ENCODE results near the gene AHCYL1. TPM values are rescaled to one million over a fixed set of nuclear protein-coding genes. Genes with fewer than 3 reads are reported as not detected.

AHCYL1 gene
- total RNA-seq, 4 donors from 2014 or later = 90.3 to 200 (median 118) TPM

DNA sequence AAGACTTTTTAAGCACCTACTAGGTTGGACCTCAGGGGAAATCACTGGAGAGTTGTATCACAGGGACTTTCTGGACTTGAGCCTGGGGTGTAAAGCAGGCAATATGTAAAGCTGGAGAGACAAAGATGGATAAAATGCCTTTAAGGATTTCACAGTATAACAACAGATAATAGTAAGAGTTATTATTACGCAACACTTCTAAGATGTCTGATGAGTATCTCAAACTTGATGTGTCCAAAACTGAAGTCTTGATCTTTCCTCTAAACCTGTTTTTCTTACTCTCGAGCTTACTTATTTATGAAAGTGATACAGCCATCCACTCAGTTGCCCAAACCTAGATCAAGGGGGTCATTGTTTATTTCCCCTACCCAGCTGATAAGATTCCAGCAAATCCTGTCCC, 47.8 kb downstream of the AHCYL1 start:
- TF ChIP-seq, protein P1, sequence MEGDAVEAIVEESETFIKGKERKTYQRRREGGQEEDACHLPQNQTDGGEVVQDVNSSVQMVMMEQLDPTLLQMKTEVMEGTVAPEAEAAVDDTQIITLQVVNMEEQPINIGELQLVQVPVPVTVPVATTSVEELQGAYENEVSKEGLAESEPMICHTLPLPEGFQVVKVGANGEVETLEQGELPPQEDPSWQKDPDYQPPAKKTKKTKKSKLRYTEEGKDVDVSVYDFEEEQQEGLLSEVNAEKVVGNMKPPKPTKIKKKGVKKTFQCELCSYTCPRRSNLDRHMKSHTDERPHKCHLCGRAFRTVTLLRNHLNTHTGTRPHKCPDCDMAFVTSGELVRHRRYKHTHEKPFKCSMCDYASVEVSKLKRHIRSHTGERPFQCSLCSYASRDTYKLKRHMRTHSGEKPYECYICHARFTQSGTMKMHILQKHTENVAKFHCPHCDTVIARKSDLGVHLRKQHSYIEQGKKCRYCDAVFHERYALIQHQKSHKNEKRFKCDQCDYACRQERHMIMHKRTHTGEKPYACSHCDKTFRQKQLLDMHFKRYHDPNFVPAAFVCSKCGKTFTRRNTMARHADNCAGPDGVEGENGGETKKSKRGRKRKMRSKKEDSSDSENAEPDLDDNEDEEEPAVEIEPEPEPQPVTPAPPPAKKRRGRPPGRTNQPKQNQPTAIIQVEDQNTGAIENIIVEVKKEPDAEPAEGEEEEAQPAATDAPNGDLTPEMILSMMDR (IDR thresholded peaks at IDR 0.05) = no peak
- no peak for TF ChIP-seq POLR2A (IDR thresholded peaks at IDR 0.05)
- Histone ChIP-seq H3K27me3 (no peaks in the 10 kb centered on the region), H3K9me3 (no peaks in the 10 kb centered on the region), H3K4me3 (replicated peaks in 1 of 3) (no peak overlapping the region), H3K4me1 (peaks cover 13% of the 10 kb centered on the region in 2 donors), H3K36me3 (no peaks in the 10 kb centered on the region), H3K27ac (no peak overlapping the region)
- no peak for DNase-seq
- intact Hi-C loops (cut with DNase I) = loop anchor here (10.0 kb wide), 1 partner anchor 372 kb away; the partner anchor contains the start of gene LAMTOR5
- WGBS, 2 donors = 92 to 93% methylated on average over 2 of the region's 2 CpGs

DNA sequence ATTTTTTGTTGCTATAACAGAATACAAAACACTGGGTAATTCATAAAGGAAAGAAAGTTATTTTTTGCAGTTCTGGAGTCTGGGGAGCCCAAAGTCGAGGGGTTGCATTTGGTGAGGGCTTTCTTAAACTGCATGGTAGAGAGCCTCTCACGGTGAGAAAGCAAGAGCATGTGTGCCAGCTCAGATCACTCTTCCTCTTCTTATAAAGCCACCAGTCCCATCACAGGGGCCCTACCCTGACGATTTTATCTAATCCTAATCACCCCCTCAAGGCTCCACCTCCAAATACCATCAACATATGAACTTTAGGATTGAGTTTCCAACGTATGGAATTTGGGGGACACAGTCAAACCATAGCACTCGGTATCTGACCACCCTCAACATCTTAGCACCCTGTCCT, 48.9 kb downstream of the AHCYL1 start:
- Histone ChIP-seq H3K4me1 (peaks cover 13% of the 10 kb centered on the region in 2 donors), H3K27ac (no peak overlapping the region), H3K36me3 (peaks cover 4% of the 10 kb centered on the region in 2 donors), H3K27me3 (no peaks in the 10 kb centered on the region), H3K4me3 (replicated peaks in 1 of 3) (no peak overlapping the region), H3K9me3 (no peaks in the 10 kb centered on the region)
- TF ChIP-seq, protein P1 (IDR thresholded peaks at IDR 0.05) = no peak
- TF ChIP-seq POLR2A (IDR thresholded peaks at IDR 0.05) = no peak
- 87 to 90% methylated on average over 5 of the region's 5 CpGs for WGBS, 2 donors
- intact Hi-C loops (cut with DNase I) = loop anchor here (10.0 kb wide), 1 partner anchor 371 kb away; the partner anchor contains the start of gene LAMTOR5
- DNase-seq = no peak

DNA sequence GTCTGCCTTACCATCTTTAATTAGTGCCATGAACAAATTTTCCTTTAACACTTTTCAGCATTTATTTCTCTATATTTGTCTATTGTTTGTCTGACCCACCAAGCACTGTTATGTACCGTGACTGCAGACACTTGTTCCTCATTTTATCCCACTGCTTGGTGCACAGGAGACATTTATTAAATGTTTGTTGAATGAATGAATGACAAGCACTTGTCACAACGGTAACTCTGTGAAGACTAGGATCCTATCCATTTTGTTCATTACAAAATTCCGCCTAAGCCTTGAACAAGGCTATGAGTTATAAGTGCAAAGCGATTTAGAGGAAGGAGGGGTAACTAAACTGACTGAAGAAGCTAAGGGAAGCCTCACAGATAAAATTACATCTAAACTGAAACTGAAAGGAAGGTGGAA, 49.5 kb downstream of the AHCYL1 start:
- Histone ChIP-seq H3K4me1 (peaks cover 13% of the 10 kb centered on the region in 2 donors), H3K27ac (peak overlapping the region; percentile 29 to 90 (median 81)), H3K4me3 (replicated peaks in 1 of 3) (peak overlapping the region in 2 of 3 donors; percentile 68 to 99), H3K27me3 (no peaks in the 10 kb centered on the region), H3K36me3 (peaks cover 10% of the 10 kb centered on the region in 2 donors), H3K9me3 (no peaks in the 10 kb centered on the region)
- DNase-seq = no peak
- no peak for TF ChIP-seq POLR2A (IDR thresholded peaks at IDR 0.05)
- TF ChIP-seq, protein P1 (IDR thresholded peaks at IDR 0.05) = no peak
- intact Hi-C loops (cut with DNase I) = loop anchor here (10.0 kb wide), 1 partner anchor 371 kb away; the partner anchor contains the start of gene LAMTOR5
- 60 to 64% methylated on average over 4 of the region's 4 CpGs for WGBS, 2 donors

DNA sequence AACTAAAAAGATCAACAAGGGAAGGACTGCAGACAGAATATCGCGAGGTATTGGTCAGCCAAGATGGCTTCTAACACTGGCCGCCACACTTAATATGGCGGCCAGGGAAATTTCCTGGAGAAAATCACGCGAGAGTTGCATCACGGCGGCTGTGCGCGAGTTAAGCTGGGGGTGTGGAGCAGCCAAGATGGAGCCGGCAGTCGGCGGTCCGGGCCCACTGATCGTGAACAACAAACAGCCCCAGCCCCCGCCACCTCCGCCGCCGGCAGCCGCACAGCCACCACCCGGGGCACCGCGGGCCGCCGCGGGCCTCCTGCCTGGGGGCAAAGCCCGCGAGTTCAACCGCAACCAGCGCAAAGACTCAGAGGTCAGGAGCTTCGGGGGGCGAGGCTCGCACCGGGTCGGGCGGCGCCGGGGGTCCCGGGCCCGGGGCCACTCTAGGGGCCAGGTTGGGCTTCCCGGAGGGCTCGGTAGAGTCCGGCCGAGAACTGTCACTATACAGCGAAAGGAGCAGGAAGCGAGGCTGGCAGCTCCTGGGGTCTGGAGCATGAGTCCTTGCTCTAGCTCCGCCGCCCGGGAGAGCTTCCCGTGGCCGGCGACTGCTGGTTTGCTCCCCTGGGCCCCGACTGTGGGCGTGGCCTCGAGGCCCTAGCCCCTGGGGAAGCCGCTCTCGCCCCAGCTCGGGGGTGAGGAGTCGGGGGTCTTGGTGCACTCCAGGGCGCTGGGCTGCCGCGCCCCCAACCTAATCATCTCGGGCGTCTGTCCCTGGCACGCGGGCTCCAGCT, 50.1 kb downstream of the AHCYL1 start, which contains the start of gene STRIP1:
TSS of gene STRIP1 (plus strand) at position 174 of the 785 bp plus-strand sequence. CDS start at position 188, 14 bp downstream.
- intact Hi-C loops (cut with DNase I) = loop anchor here (10.0 kb wide), 1 partner anchor 370 kb away; the partner anchor contains the start of gene LAMTOR5
- Histone ChIP-seq H3K4me3 (replicated peaks in 1 of 3) (peak within 1 kb of the TSS; percentile 52 to 99 (median 68)), H3K9me3 (no peaks in the 10 kb centered on the region), H3K4me1 (peaks cover 13% of the 10 kb centered on the region in 2 donors), H3K27ac (peak within 1 kb of the TSS; percentile 29 to 90 (median 81)), H3K27me3 (no peaks in the 10 kb centered on the region), H3K36me3 (peaks cover 16% of the 10 kb centered on the region in 2 donors)
- DNase-seq = peak; percentile 91 to 93
- TF ChIP-seq, protein P1 (IDR thresholded peaks at IDR 0.05) = no peak
- TF ChIP-seq POLR2A (IDR thresholded peaks at IDR 0.05) = peak; percentile 7 to 79
- 0% methylated on average over 23 to 30 of the region's 66 CpGs for WGBS, 2 donors

Measured in thyroid gland (tissue), 4 donors.